K562 (cell line): ENCODE results near the gene KAT2B. TPM values are rescaled to one million over a fixed set of nuclear protein-coding genes. Genes with fewer than 3 reads are reported as not detected.

ENCODE experiments used
- ATAC-seq: fragments of 200-7000 bp; cut with Tn5 transposase; 3 replicates; pipeline ENCODE4 v1.9.1; 2020; ENCODE audit warnings: moderate library complexity
- BruUV-seq: library from RNA; stranded (reverse); fragments of 400-500 nt; replicated peaks from 2 replicates; lab custom pipeline; 2021; lab: Mats Ljungman, UMichigan
- CTCF ChIA-PET: fragments of 300-600 bp; formaldehyde crosslinking; extraction: SDS; loops from one replicate; lab custom pipeline; 2021; ENCODE audit warnings: low intra/inter-chr PET ratio; lab: Yijun Ruan, JAX
- POLR2A ChIA-PET: fragments of 300-600, 350-650 bp; sonication (Branson Sonifier 250); formaldehyde crosslinking; extraction: SDS; loops from one replicate; lab custom pipeline; 2021; ENCODE audit warnings: antibody characterized with exemption, inconsistent platforms; lab: Yijun Ruan, JAX
- DNase-seq, 4 experiments: peaks; one replicate each; pipeline versions ENCODE4 v3.0.0 to v3.0.0-alpha.2; 2011 to 2018; ENCODE audit warnings: low spot score in 3 of 4, mixed read lengths in 3 of 4; ENCODE audit errors: extremely low read depth in 1 of 4
- FAIRE-seq: peaks from 2 replicates; lab custom pipeline; 2011; peaks lifted over from hg19 to GRCh38; lab: Jason Lieb, UNC
- H2AFZ ChIP-seq: 2 replicates; pipeline ENCODE4 v1.6.0; 2011; ENCODE audit warnings: low read depth, low read length, control low read depth, inconsistent platforms
- H3K27ac ChIP-seq: fragments of 200-600 bp; 3 replicates; pipeline ENCODE4 v1.8.0; 2011; ENCODE audit warnings: low read depth, mild to moderate bottlenecking, control low read depth, inconsistent platforms, low read length, moderate library complexity, mixed read lengths; ENCODE audit errors: extremely low read depth
- H3K27me3 ChIP-seq, 2 experiments: fragments of 300-600 bp in 1 of 2; 2 replicates in 1 of 2; 3 replicates in 1 of 2; pipeline versions ENCODE4 v1.6.0 to v1.8.0; 2011; ENCODE audit warnings: inconsistent platforms in 2 of 2, low read length in 2 of 2, mild to moderate bottlenecking in 1 of 2, mixed read lengths in 1 of 2, moderate library complexity in 1 of 2; ENCODE audit not compliant: control insufficient read depth in 2 of 2, insufficient read depth in 2 of 2
- H3K36me3 ChIP-seq: fragments of 300-600 bp; 3 replicates; pipeline ENCODE4 v1.8.0; 2011; ENCODE audit warnings: mild to moderate bottlenecking, low read length, inconsistent platforms; ENCODE audit not compliant: control insufficient read depth, insufficient read depth
- H3K4me1 ChIP-seq, 2 experiments: fragments of 200-600 bp in 1 of 2; replicated peaks in 1 of 2; 2 replicates in 1 of 2; 3 replicates in 1 of 2; pipeline versions ENCODE4 v1.5.1 to v1.8.0; 2011; ENCODE audit warnings: inconsistent platforms in 2 of 2, low read length in 2 of 2, mild to moderate bottlenecking in 1 of 2, mixed read lengths in 1 of 2, moderate library complexity in 1 of 2; ENCODE audit not compliant: control insufficient read depth in 2 of 2, insufficient read depth in 2 of 2
- H3K4me2 ChIP-seq: 2 replicates; pipeline ENCODE4 v1.6.1; 2011; ENCODE audit warnings: low read length, control low read depth, inconsistent platforms, mixed read lengths; ENCODE audit not compliant: insufficient read depth
- H3K4me3 ChIP-seq: fragments of 200-600 bp; sonication (generic), shearing (Covaris generic); 2 replicates; pipeline ENCODE4 v1.5.1; 2016; ENCODE audit warnings: control low read depth, inconsistent platforms
- H3K79me2 ChIP-seq: fragments of 200-600 bp; 3 replicates; pipeline ENCODE4 v1.8.0; 2011; ENCODE audit warnings: low read length, inconsistent platforms; ENCODE audit not compliant: control insufficient read depth, insufficient read depth
- H3K9ac ChIP-seq, 2 experiments: 2 replicates each; pipeline versions ENCODE4 v1.6.0 to v1.6.1; 2011; ENCODE audit warnings: low read depth in 2 of 2, low read length in 2 of 2, control low read depth in 1 of 2, inconsistent platforms in 1 of 2, mild to moderate bottlenecking in 1 of 2, mixed read lengths in 1 of 2; ENCODE audit not compliant: insufficient read depth in 1 of 2
- H3K9me1 ChIP-seq: one replicate; pipeline ENCODE4 v1.6.0; 2011; ENCODE audit warnings: inconsistent platforms, mild to moderate bottlenecking, low read length, moderate library complexity; ENCODE audit not compliant: control insufficient read depth, insufficient read depth
- H3K9me3 ChIP-seq: replicated peaks from 2 replicates; pipeline ENCODE4 v1.5.1; 2011; ENCODE audit warnings: low read depth, low read length, inconsistent platforms; ENCODE audit not compliant: control insufficient read depth, insufficient read depth
- H4K20me1 ChIP-seq: replicated peaks from 2 replicates; pipeline ENCODE4 v1.6.1; 2011; ENCODE audit warnings: low read length, inconsistent platforms, mixed read lengths; ENCODE audit not compliant: control insufficient read depth, insufficient read depth
- CREB1 ChIP-seq, 2 experiments: sonication (generic) in 1 of 2; formaldehyde crosslinking in 1 of 2; IDR thresholded peaks; 2 replicates each; pipeline versions ENCODE4 v1.6.1 to v1.8.0; 2012 to 2022; ENCODE audit warnings: inconsistent platforms in 1 of 2, mild to moderate bottlenecking in 1 of 2, missing genetic modification reagents in 1 of 2, moderate library complexity in 1 of 2
- MAZ ChIP-seq, 2 experiments: fragments of 450-650 bp in 1 of 2; sonication (generic) in 1 of 2; formaldehyde crosslinking; IDR thresholded peaks in 1 of 2; conservative IDR thresholded peaks in 1 of 2; 2 replicates each; pipeline versions ENCODE4 v1.4.0 to v1.5.0; 2020; ENCODE audit warnings: mild to moderate bottlenecking in 1 of 2, missing genetic modification reagents in 1 of 2
- RAD51 ChIP-seq: fragments of 450-650 bp; IDR thresholded peaks from 2 replicates; pipeline ENCODE4 v1.7.1; 2016; ENCODE audit warnings: low read depth, mild to moderate bottlenecking, borderline replicate concordance
- RNF219 ChIP-seq: fragments of 250-450 bp; sonication (Bioruptor Pico); IDR thresholded peaks from 2 replicates; pipeline ENCODE4 v1.5.0; 2022; ENCODE audit warnings: mild to moderate bottlenecking
- XRCC5 ChIP-seq: fragments of 200-400 bp; formaldehyde crosslinking; IDR thresholded peaks from 2 replicates; pipeline ENCODE4 v1.6.1; 2017; ENCODE audit warnings: low read depth, mild to moderate bottlenecking, low read length
- ZFX ChIP-seq: sonication (generic); formaldehyde crosslinking; IDR thresholded peaks from 2 replicates; pipeline ENCODE4 v1.8.0; 2022; ENCODE audit warnings: mild to moderate bottlenecking, missing genetic modification reagents, moderate library complexity
- ZNF717 ChIP-seq: fragments of 250-450 bp; sonication (Bioruptor Pico); IDR thresholded peaks from 2 replicates; pipeline ENCODE4 v1.5.0; 2021
- WGBS: fragments of 100-300 bp; shearing (Covaris generic); methylation state at CpG from one replicate; pipeline ENCODE4 v1.1.6; 2016; ENCODE audit warnings: low coverage, mixed read lengths; ENCODE audit not compliant: insufficient coverage; ENCODE audit errors: missing lambda C conversion rate; 5-methylcytosine and 5-hydroxymethylcytosine counted together
- in situ Hi-C: fragments of 300-500 bp; cut with MboI; formaldehyde crosslinking; loops from 4 replicates; pipeline ENCODE4 v1.15.0; 2018; ENCODE audit warnings: inconsistent platforms, mixed read lengths
- intact Hi-C: fragments of 100-400 bp; cut with micrococcal nuclease; formaldehyde crosslinking; loops from 2 replicates; pipeline ENCODE4 v1.14.2; 2022
- polyA plus RNA-seq, 8 experiments: library from polyadenylated mRNA; depleted of rRNA in 4 of 8; stranded (reverse) in 5 of 8; unstranded in 3 of 8; fragments of >200 nt; fragmentation: Nextera tagmentation in 2 of 8; fragmentation: Illumina TruSeq in 1 of 8; extraction: Ambion mirVana in 2 of 8; extraction: Trizol in 1 of 8; gene quantifications; 2 replicates each; pipeline versions ENCODE4 v1.2.1 to v1.2.3, GENCODE V29; 2011 to 2014; ENCODE audit warnings: inconsistent platforms in 1 of 8, missing spikeins in 1 of 8
- total RNA-seq, 7 experiments: library from RNA; depleted of rRNA in 6 of 7; stranded (reverse); fragments of >200 nt in 6 of 7; fragmentation: Illumina TruSeq in 2 of 7; extraction: Trizol in 2 of 7; gene quantifications; 2 replicates each; pipeline versions ENCODE4 v1.2.1 to v1.2.3, GENCODE V29; 2011 to 2021; ENCODE audit warnings: low replicate concordance in 1 of 7
- TF ChIP-seq, protein P1 (sequence below), 3 experiments: fragments of 200-800 bp in 1 of 3; fragments of 250-450 bp in 1 of 3; fragments of 450-650 bp in 1 of 3; sonication (Bioruptor Pico) in 1 of 3; sonication (Bioruptor generic) in 1 of 3; formaldehyde crosslinking in 1 of 3; IDR thresholded peaks; 2 replicates each; pipeline versions ENCODE4 v1.6.1 to v1.8.0; 2016 to 2022; ENCODE audit warnings: mild to moderate bottlenecking in 2 of 3, missing genetic modification characterization in 2 of 3, missing compliant biosample characterization in 1 of 3, moderate library complexity in 1 of 3

The KAT2B gene
- total and polyA plus RNA-seq, 9 of the 15 experiments (the other 6 are each of a cell fraction or from before 2014, with no cell fraction given) = 3.3 to 14.9 (median 12.2) TPM

- TF ChIP-seq XRCC5 (no peak), MAZ (CRISPR knock-in tag; conservative IDR thresholded peaks at IDR 0.05 in 1 of 2, IDR thresholded peaks at IDR 0.05 in 1 of 2) (no peak), RAD51 (no peak), ZNF717 (no peak), CREB1 (IDR thresholded peaks at IDR 0.05) (no peak), CREB1 (CRISPR knock-in tag; IDR thresholded peaks at IDR 0.05) (no peak), RNF219 (no peak), ZFX (CRISPR knock-in tag) (no peak)
- TF ChIP-seq, protein P1, sequence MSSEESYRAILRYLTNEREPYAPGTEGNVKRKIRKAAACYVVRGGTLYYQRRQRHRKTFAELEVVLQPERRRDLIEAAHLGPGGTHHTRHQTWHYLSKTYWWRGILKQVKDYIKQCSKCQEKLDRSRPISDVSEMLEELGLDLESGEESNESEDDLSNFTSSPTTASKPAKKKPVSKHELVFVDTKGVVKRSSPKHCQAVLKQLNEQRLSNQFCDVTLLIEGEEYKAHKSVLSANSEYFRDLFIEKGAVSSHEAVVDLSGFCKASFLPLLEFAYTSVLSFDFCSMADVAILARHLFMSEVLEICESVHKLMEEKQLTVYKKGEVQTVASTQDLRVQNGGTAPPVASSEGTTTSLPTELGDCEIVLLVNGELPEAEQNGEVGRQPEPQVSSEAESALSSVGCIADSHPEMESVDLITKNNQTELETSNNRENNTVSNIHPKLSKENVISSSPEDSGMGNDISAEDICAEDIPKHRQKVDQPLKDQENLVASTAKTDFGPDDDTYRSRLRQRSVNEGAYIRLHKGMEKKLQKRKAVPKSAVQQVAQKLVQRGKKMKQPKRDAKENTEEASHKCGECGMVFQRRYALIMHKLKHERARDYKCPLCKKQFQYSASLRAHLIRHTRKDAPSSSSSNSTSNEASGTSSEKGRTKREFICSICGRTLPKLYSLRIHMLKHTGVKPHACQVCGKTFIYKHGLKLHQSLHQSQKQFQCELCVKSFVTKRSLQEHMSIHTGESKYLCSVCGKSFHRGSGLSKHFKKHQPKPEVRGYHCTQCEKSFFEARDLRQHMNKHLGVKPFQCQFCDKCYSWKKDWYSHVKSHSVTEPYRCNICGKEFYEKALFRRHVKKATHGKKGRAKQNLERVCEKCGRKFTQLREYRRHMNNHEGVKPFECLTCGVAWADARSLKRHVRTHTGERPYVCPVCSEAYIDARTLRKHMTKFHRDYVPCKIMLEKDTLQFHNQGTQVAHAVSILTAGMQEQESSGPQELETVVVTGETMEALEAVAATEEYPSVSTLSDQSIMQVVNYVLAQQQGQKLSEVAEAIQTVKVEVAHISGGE (CRISPR knock-in tag; IDR thresholded peaks at IDR 0.05) = no peak
- FAIRE-seq (no peak), ATAC-seq (no peak), DNase-seq (no peak)
- H3K27ac ChIP-seq = no peak overlapping the region
- BruUV-seq = no TSS peak
- H3K36me3 ChIP-seq = peaks cover 15% of the 10 kb centered on the region; the same call in 2 of the 3 replicates
- no peaks in the 10 kb centered on the region for H3K9me1 ChIP-seq
- no peak overlapping the region for H2AFZ ChIP-seq
- CTCF ChIA-PET = no interaction called here
- no peak overlapping the region for H3K4me2 ChIP-seq
- H3K9ac ChIP-seq = no peak overlapping the region
- intact Hi-C loops = no loop called here
- no peaks in the 10 kb centered on the region for H3K27me3 ChIP-seq
- POLR2A ChIA-PET = interaction anchor here (0.7 kb wide), 2 partner anchors 38 to 49 kb away, joined by 3 to 4 read pairs; partner anchors contain the start of gene SGO1
- WGBS = 93% methylated on average over 10 of the region's 10 CpGs
- no peaks in the 10 kb centered on the region for H3K4me1 ChIP-seq
- H3K79me2 ChIP-seq = no peaks in the 10 kb centered on the region
- H3K4me3 ChIP-seq = no peak overlapping the region
- H3K9me3 ChIP-seq = no peaks in the 10 kb centered on the region
- in situ Hi-C loops = no loop called here
- H4K20me1 ChIP-seq = no peaks in the 10 kb centered on the region
These were observed 108.2 kb downstream of the KAT2B start for GRCh38 chr3:20148466-20148865.
